HCT116 (cell line): Measurements from ENCODE around the gene CDCP1. TPM values are rescaled to one million over a fixed set of nuclear protein-coding genes. Genes with fewer than 3 reads are reported as not detected.

Experiments
- ATAC-seq: fragments of 200-7000 bp; cut with Tn5 transposase; 2 replicates; pipeline ENCODE4 v1.9.1; 2020; ENCODE audit warnings: mild to moderate bottlenecking, moderate library complexity
- BruUV-seq: library from RNA; stranded (reverse); fragments of 400-500 nt; replicated peaks from 2 replicates; lab custom pipeline; 2021; lab: Mats Ljungman, UMichigan
- CTCF ChIA-PET: fragments of 300-600 bp; sonication (Branson Sonifier 250); formaldehyde crosslinking; loops from one replicate; lab custom pipeline; 2021; ENCODE audit warnings: antibody characterized with exemption; lab: Charles Lee
- POLR2A ChIA-PET: fragments of 300-600, 350-600 bp; sonication (Branson Sonifier 250); formaldehyde crosslinking; loops from one replicate; lab custom pipeline; 2021; ENCODE audit warnings: antibody characterized with exemption; lab: Charles Lee
- RAD21 ChIA-PET, 2 experiments: fragments of 300-600 bp; sonication (Branson Sonifier 250); formaldehyde crosslinking; loops; one replicate each; lab custom pipeline; 2023; ENCODE audit warnings: low total read pairs in 2 of 2; ENCODE audit not compliant: uncharacterized antibody in 2 of 2, unreplicated experiment in 2 of 2, low non-redundant PET in 1 of 2; lab: Charles Lee
- DNase-seq: peaks from one replicate; pipeline ENCODE4 v3.0.0-alpha.2; 2010; ENCODE audit warnings: low read depth, low spot score
- H2AFZ ChIP-seq: fragments of 200-600 bp; shearing (Covaris generic), sonication (generic); 2 replicates; pipeline ENCODE4 v1.6.1; 2017; ENCODE audit warnings: low read depth, mixed run types, mixed read lengths, antibody characterized with exemption, low read length; ENCODE audit not compliant: poor library complexity, severe bottlenecking
- H3K27ac ChIP-seq: 2 replicates; pipeline ENCODE4 v1.5.1; 2012; ENCODE audit warnings: low read depth, low read length
- H3K27me3 ChIP-seq: fragments of 200-600 bp; sonication (generic); 2 replicates; pipeline ENCODE4 v1.6.1; 2016; ENCODE audit warnings: mixed run types, low read length, mixed read lengths; ENCODE audit not compliant: insufficient read depth
- H3K36me3 ChIP-seq, 2 experiments: fragments of 200-500 bp in 1 of 2; fragments of 200-600 bp in 1 of 2; sonication (Bioruptor generic) in 1 of 2; sonication (generic) in 1 of 2; 2 replicates each; pipeline versions ENCODE4 v1.5.1 to v1.6.1; 2014 to 2016; ENCODE audit warnings: low read length in 2 of 2, inconsistent platforms in 1 of 2, mixed read lengths in 1 of 2, mixed run types in 1 of 2; ENCODE audit not compliant: insufficient read depth in 2 of 2, control insufficient read depth in 1 of 2
- H3K4me1 ChIP-seq, 2 experiments: fragments of 200-600 bp in 1 of 2; sonication (generic) in 1 of 2; 2 replicates each; pipeline versions ENCODE4 v1.5.1 to v1.6.1; 2012 to 2017; ENCODE audit warnings: low read length in 2 of 2, inconsistent platforms in 1 of 2, mild to moderate bottlenecking in 1 of 2, mixed read lengths in 1 of 2, mixed run types in 1 of 2, moderate library complexity in 1 of 2; ENCODE audit not compliant: insufficient read depth in 2 of 2, control insufficient read depth in 1 of 2
- H3K4me2 ChIP-seq: fragments of 200-600 bp; sonication (generic); 2 replicates; pipeline ENCODE4 v1.6.1; 2017; ENCODE audit warnings: mixed run types, low read length, mixed read lengths
- H3K4me3 ChIP-seq, 2 experiments: fragments of 200-600 bp in 1 of 2; sonication (generic) in 1 of 2; replicated peaks in 1 of 2; 2 replicates each; pipeline ENCODE4 v1.5.1; 2011 to 2016; ENCODE audit warnings: low read length in 2 of 2, control low read depth in 1 of 2, low read depth in 1 of 2, mild to moderate bottlenecking in 1 of 2, mixed read lengths in 1 of 2, mixed run types in 1 of 2
- H3K79me2 ChIP-seq: fragments of 200-600 bp; sonication (generic); 2 replicates; pipeline ENCODE4 v1.6.1; 2017; ENCODE audit warnings: mild to moderate bottlenecking, mixed run types, low read length, moderate library complexity, mixed read lengths; ENCODE audit not compliant: insufficient read depth
- H3K9ac ChIP-seq: fragments of 200-600 bp; sonication (generic); 2 replicates; pipeline ENCODE4 v1.6.1; 2016; ENCODE audit warnings: low read length, mixed read lengths
- H3K9me2 ChIP-seq: fragments of 200-600 bp; sonication (generic), shearing (Covaris generic); 2 replicates; pipeline ENCODE4 v1.6.1; 2017; ENCODE audit warnings: mixed run types, mild to moderate bottlenecking, moderate library complexity; ENCODE audit not compliant: insufficient read depth
- H3K9me3 ChIP-seq, 2 experiments: fragments of 200-500 bp in 1 of 2; fragments of 200-600 bp in 1 of 2; sonication (Bioruptor generic) in 1 of 2; sonication (generic) in 1 of 2; 2 replicates each; pipeline ENCODE4 v1.6.1; 2014 to 2017; ENCODE audit warnings: low read length in 2 of 2, mixed read lengths in 2 of 2, inconsistent platforms in 1 of 2, low read depth in 1 of 2, mild to moderate bottlenecking in 1 of 2, mixed run types in 1 of 2, moderate library complexity in 1 of 2; ENCODE audit not compliant: control insufficient read depth in 1 of 2, insufficient read depth in 1 of 2
- H4K20me1 ChIP-seq: fragments of 200-600 bp; sonication (generic), shearing (Covaris generic); 2 replicates; pipeline ENCODE4 v1.6.1; 2017; ENCODE audit warnings: mixed run types, mild to moderate bottlenecking, moderate library complexity; ENCODE audit not compliant: insufficient read depth
- CEBPB ChIP-seq: IDR thresholded peaks from 2 replicates; pipeline ENCODE4 v1.6.1; 2012; ENCODE audit warnings: low read depth
- EZH2 ChIP-seq: fragments of 200-600 bp; sonication (generic); IDR thresholded peaks from 2 replicates; pipeline ENCODE4 v1.6.1; 2017; ENCODE audit warnings: antibody characterized with exemption, mixed run types
- FOSL1 ChIP-seq: IDR thresholded peaks from 2 replicates; pipeline ENCODE4 v1.6.1; 2012; ENCODE audit warnings: low read depth
- POLR2A ChIP-seq: IDR thresholded peaks from 2 replicates; pipeline ENCODE4 v1.7.0; 2011; ENCODE audit warnings: borderline replicate concordance; ENCODE audit not compliant: insufficient read depth, insufficient read length; ENCODE audit errors: extremely low read depth
- SIN3A ChIP-seq: IDR thresholded peaks from 2 replicates; pipeline ENCODE4 v1.6.1; 2012; ENCODE audit warnings: low read depth
- YY1 ChIP-seq: IDR thresholded peaks from 2 replicates; pipeline ENCODE4 v1.6.1; 2011; ENCODE audit warnings: low read length, low read depth, moderate library complexity, mild to moderate bottlenecking; ENCODE audit not compliant: insufficient replicate concordance; ENCODE audit errors: extremely low read depth
- ZNF274 ChIP-seq: fragments of 200-500 bp; sonication (Bioruptor generic); IDR thresholded peaks from 2 replicates; pipeline ENCODE4 v1.6.1; 2014; ENCODE audit warnings: mild to moderate bottlenecking, low read depth, low read length, inconsistent platforms
- intact Hi-C: fragments of 100-400 bp; cut with micrococcal nuclease; formaldehyde crosslinking; loops from 2 replicates; pipeline ENCODE4 v1.10.0; 2022
- total RNA-seq: library from RNA; stranded (reverse); gene quantifications from one replicate; pipeline ENCODE4 v1.2.1, GENCODE V29; 2021; ENCODE audit not compliant: unreplicated experiment
- TF ChIP-seq, protein P1 (sequence below), 3 experiments: fragments of 200-600 bp in 1 of 3; sonication (generic) in 1 of 3; IDR thresholded peaks in 2 of 3; conservative IDR thresholded peaks in 1 of 3; 2 replicates each; pipeline ENCODE4 v1.5.1; 2012 to 2017; ENCODE audit warnings: low read depth in 2 of 3, low read length in 2 of 3, antibody characterized with exemption in 1 of 3, borderline replicate concordance in 1 of 3, control low read depth in 1 of 3, mild to moderate bottlenecking in 1 of 3, mixed read lengths in 1 of 3, mixed run types in 1 of 3, moderate library complexity in 1 of 3; ENCODE audit not compliant: insufficient read depth in 1 of 3

Gene CDCP1
- total RNA-seq, 1 experiment from 2014 or later: 196 TPM

- H3K9me2 ChIP-seq: no peaks in the 10 kb centered on the region
- H3K9me3 ChIP-seq: no peaks in the 10 kb centered on the region
- no TSS peak for BruUV-seq
- H3K4me1 ChIP-seq: peaks cover 83 to 100% of the 10 kb centered on the region in 2 experiments
- peak overlapping the region; percentile 55; the same call in 1 of the 2 replicates for H3K4me2 ChIP-seq
- H3K79me2 ChIP-seq: peaks cover 96% of the 10 kb centered on the region
- ATAC-seq (no peak), DNase-seq (no peak)
- RAD21 ChIA-PET: no interaction called here
- no peak overlapping the region for H2AFZ ChIP-seq
- no peaks in the 10 kb centered on the region for H3K27me3 ChIP-seq
- CTCF ChIA-PET: no interaction called here
- POLR2A ChIA-PET: interaction anchor here (1.9 kb wide), 1 partner anchor 15 kb away, joined by 7 read pairs; the partner anchor contains the start of gene CDCP1
- H4K20me1 ChIP-seq: peaks cover 2% of the 10 kb centered on the region; the same call in 1 of the 2 replicates
- H3K9ac ChIP-seq: peak overlapping the region; percentile 45
- H3K27ac ChIP-seq: peak overlapping the region; percentile 92; the same call in 1 of the 2 replicates
- no peak overlapping the region for H3K4me3 ChIP-seq
- peaks cover 0 to 33% of the 10 kb centered on the region in 2 experiments; a peak in 2 of 4 replicates for H3K36me3 ChIP-seq
- TF ChIP-seq EZH2 (no peak), CEBPB (no peak), POLR2A (no peak), YY1 (no peak), SIN3A (no peak), ZNF274 (no peak), FOSL1 (no peak)
- TF ChIP-seq, protein P1, sequence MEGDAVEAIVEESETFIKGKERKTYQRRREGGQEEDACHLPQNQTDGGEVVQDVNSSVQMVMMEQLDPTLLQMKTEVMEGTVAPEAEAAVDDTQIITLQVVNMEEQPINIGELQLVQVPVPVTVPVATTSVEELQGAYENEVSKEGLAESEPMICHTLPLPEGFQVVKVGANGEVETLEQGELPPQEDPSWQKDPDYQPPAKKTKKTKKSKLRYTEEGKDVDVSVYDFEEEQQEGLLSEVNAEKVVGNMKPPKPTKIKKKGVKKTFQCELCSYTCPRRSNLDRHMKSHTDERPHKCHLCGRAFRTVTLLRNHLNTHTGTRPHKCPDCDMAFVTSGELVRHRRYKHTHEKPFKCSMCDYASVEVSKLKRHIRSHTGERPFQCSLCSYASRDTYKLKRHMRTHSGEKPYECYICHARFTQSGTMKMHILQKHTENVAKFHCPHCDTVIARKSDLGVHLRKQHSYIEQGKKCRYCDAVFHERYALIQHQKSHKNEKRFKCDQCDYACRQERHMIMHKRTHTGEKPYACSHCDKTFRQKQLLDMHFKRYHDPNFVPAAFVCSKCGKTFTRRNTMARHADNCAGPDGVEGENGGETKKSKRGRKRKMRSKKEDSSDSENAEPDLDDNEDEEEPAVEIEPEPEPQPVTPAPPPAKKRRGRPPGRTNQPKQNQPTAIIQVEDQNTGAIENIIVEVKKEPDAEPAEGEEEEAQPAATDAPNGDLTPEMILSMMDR (IDR thresholded peaks at IDR 0.05 in 2 of 3, conservative IDR thresholded peaks at IDR 0.05 in 1 of 3; ENCODE audit: borderline replicate concordance in 1 of 3, insufficient read depth in 1 of 3, low read depth in 2 of 3, low read length in 2 of 3): no peak
- intact Hi-C loops: no loop called here
These were observed 15.0 kb downstream of the CDCP1 start for GRCh38 chr3:45131201-45131600.
